Adrenal gland (tissue), 12 donors: Measurements from ENCODE around the gene ME2. TPM values are rescaled to one million over a fixed set of nuclear protein-coding genes. Genes with fewer than 3 reads are reported as not detected.
"Not testable (repeated sequence)": the region's sequence is repeated elsewhere in the genome, so short reads cannot be mapped to it uniquely, and the experiment has no call there.

Experiments
- DNase-seq, 7 donors: peaks; one replicate each; pipeline ENCODE4 v3.0.0-alpha.2; 2019 to 2020
- H3K27ac ChIP-seq, 5 donors: fragments of 200-600 bp; sonication (generic) in 4 of 5; 1 replicate in 3 of 5; 2 replicates in 2 of 5; pipeline versions ENCODE4 v1.5.1 to v1.8.0; 2016 to 2020; ENCODE audit warnings: mild to moderate bottlenecking in 1 of 5
- H3K27me3 ChIP-seq: fragments of 200-600 bp; 2 replicates; pipeline ENCODE4 v1.8.0; 2021
- H3K36me3 ChIP-seq, 2 donors: fragments of 200-600 bp; replicated peaks in 1 of 2; 1 replicate in 1 of 2; 2 replicates in 1 of 2; pipeline versions ENCODE4 v1.5.1 to v1.8.0; 2018 to 2022
- H3K4me1 ChIP-seq, 2 donors: fragments of 200-600 bp; replicated peaks in 1 of 2; 1 replicate in 1 of 2; 2 replicates in 1 of 2; pipeline versions ENCODE4 v1.5.1 to v1.8.0; 2018 to 2021
- H3K4me3 ChIP-seq, 4 donors: fragments of 200-600 bp; sonication (generic) in 3 of 4; one replicate each; pipeline ENCODE4 v1.5.1; 2016 to 2018
- H3K9me3 ChIP-seq, 3 donors: fragments of 200-600 bp; sonication (generic) in 1 of 3; replicated peaks in 1 of 3; 1 replicate in 2 of 3; 2 replicates in 1 of 3; pipeline versions ENCODE4 v1.5.1 to v1.8.0; 2016 to 2021
- CTCF ChIP-seq, 6 experiments: fragments of 450-650 bp in 4 of 6; fragments of 200-600 bp in 2 of 6; sonication (generic) in 1 of 6; IDR thresholded peaks; 1 replicate in 5 of 6; 2 replicates in 1 of 6; pipeline versions ENCODE4 v1.5.1 to v1.8.0; 2016 to 2021; ENCODE audit warnings: antibody characterized with exemption in 6 of 6, mild to moderate bottlenecking in 2 of 6, moderate library complexity in 1 of 6
- POLR2A ChIP-seq, 2 donors: fragments of 450-650 bp; IDR thresholded peaks; one replicate each; pipeline ENCODE4 v1.6.1; 2017; ENCODE audit warnings: antibody characterized with exemption in 2 of 2, mild to moderate bottlenecking in 2 of 2, moderate library complexity in 1 of 2
- WGBS, 4 donors: extraction: QIAGEN DNeasy Blood & Tissue Kit in 2 of 4; methylation state at CpG; one replicate each; pipeline versions ENCODE4 v1.1.5 to v1.1.7; 2013 to 2017; 5-methylcytosine and 5-hydroxymethylcytosine counted together
- intact Hi-C, 2 donors: fragments of 100-400 bp; cut with DNase I; formaldehyde crosslinking; loops; one replicate each; pipeline versions ENCODE4 v1.14.1 to v1.15.0; 2022 to 2023
- polyA plus RNA-seq, 3 donors: library from polyadenylated mRNA; stranded (reverse); fragments of 200-250 nt in 2 of 3; fragments of 350-450 nt in 1 of 3; fragmentation: Illumina TruSeq in 1 of 3; extraction: RNeasy Lipid Tissue Mini Kit (QIAGEN cat#74804) in 1 of 3; gene quantifications; one replicate each; pipeline ENCODE4 v1.2.3, GENCODE V29; 2013 to 2014
- total RNA-seq, 9 donors: library from RNA; depleted of rRNA in 4 of 9; stranded (reverse); fragments of >200 nt in 4 of 9; fragments of 120-200 nt in 1 of 9; fragmentation: NEBNext Ultra II Directional in 1 of 9; extraction: Animal tissue kit (Norgen Biotek cat#: 25700) in 1 of 9; gene quantifications; one replicate each; pipeline versions ENCODE4 v1.1.0 to v1.2.4, GENCODE V29; 2013 to 2023
- donor health status: healthy with polysubstance abuse.
- donor health status: Bipolar disorder and iron deficiency.
- donor health status: DM: yes; HTN: yes; CAD: no.
- donor health status: DM: no; HTN: no; CAD: no.
- donor health status: DM: no; HTN: no; CAD: no.
- donor health status: DM: yes; HTN: yes; CAD: no.

Gene ME2
- total and polyA plus RNA-seq, 12 donors: 17.9 to 133 (median 60.4) TPM

- 40 to 55% (median 50%) methylated on average over 2 of the region's 2 CpGs for WGBS, 4 donors
- DNase-seq: no peak
- Histone ChIP-seq H3K4me3 (no peak overlapping the region), H3K9me3 (no peaks in the 10 kb centered on the region), H3K36me3 (peaks cover 0 to 10% of the 10 kb centered on the region in 2 donors), H3K27ac (no peak overlapping the region), H3K27me3 (no peaks in the 10 kb centered on the region), H3K4me1 (peaks cover 0 to 14% of the 10 kb centered on the region in 2 donors)
- intact Hi-C loops: no loop called here
- TF ChIP-seq POLR2A (IDR thresholded peaks at IDR 0.05) (no peak), CTCF (IDR thresholded peaks at IDR 0.05) (no peak)
Observed at GRCh38 chr18:50987261-50987660, 108.3 kb downstream of the ME2 start.

- Histone ChIP-seq H3K27ac (no peak overlapping the region), H3K4me1 (peaks cover 0 to 9% of the 10 kb centered on the region in 2 donors), H3K4me3 (no peak overlapping the region), H3K9me3 (no peaks in the 10 kb centered on the region), H3K36me3 (peaks cover 0 to 9% of the 10 kb centered on the region in 2 donors), H3K27me3 (no peaks in the 10 kb centered on the region)
- intact Hi-C loops: no loop called here
- DNase-seq: no peak
- 91 to 97% (median 95%) methylated on average over 3 of the region's 3 CpGs for WGBS, 4 donors
- TF ChIP-seq POLR2A (IDR thresholded peaks at IDR 0.05) (no peak), CTCF (IDR thresholded peaks at IDR 0.05) (no peak)
Observed at GRCh38 chr18:50989711-50990110, 110.8 kb downstream of the ME2 start.

DNA sequence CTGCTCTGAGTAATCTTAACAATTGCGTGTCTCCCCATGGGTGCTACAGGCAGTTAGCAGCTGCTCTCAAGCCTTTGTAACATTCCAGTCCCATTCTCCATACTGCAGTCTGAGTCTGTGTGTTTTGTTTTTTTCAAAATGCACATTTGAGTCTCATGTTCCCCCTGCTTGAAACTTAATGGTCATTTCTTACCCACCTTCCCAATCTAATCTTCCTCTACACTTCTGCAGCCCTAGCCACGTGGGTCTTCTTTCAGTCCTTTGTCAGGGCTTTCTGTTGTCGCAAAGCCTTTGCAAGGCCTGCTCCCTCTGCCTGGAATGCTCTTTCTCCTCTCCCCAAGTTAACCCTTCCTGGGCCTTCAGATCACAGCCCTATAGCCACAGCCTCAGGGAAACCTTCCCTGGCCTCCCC, 113.4 kb downstream of the ME2 start:
- no peak for TF ChIP-seq POLR2A (IDR thresholded peaks at IDR 0.05)
- TF ChIP-seq CTCF (IDR thresholded peaks at IDR 0.05): no peak
- no peak for DNase-seq
- Histone ChIP-seq H3K4me3 (no peak overlapping the region), H3K27ac (no peak overlapping the region), H3K4me1 (no peaks in the 10 kb centered on the region), H3K9me3 (no peaks in the 10 kb centered on the region), H3K27me3 (no peaks in the 10 kb centered on the region), H3K36me3 (no peaks in the 10 kb centered on the region)
- 79 to 86% (median 82%) methylated on average over 3 of the region's 3 CpGs for WGBS, 4 donors
- intact Hi-C loops: no loop called here

DNA sequence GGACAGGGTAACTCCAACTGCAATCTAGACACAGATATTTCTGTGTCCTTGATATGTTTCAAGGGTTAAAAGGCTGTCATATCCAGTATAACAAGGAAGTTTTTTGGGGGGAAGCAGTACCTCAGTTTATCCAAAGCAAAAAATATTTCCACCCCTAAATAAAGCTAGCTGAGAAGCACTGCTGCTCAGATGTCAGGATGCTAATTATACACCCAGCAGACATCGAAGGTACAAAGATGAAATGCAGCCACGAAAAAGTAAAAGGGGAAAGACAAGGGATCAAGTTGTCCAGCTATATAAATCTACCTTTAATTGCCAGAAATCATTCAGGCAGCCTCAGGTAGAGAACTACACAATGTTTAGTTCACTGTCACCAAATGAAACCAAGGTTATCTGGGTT, 115.1 kb downstream of the ME2 start:
- H3K4me3 ChIP-seq: no peak overlapping the region
- no peaks in the 10 kb centered on the region for H3K4me1 ChIP-seq
- intact Hi-C loops: no loop called here
- no peak for TF ChIP-seq CTCF (IDR thresholded peaks at IDR 0.05)
- TF ChIP-seq POLR2A (IDR thresholded peaks at IDR 0.05): no peak
- 77 to 87% (median 86%) methylated on average over 2 of the region's 2 CpGs for WGBS, 4 donors
- no peaks in the 10 kb centered on the region for H3K9me3 ChIP-seq
- H3K27me3 ChIP-seq: no peaks in the 10 kb centered on the region
- no peaks in the 10 kb centered on the region for H3K36me3 ChIP-seq
- DNase-seq: no peak
- H3K27ac ChIP-seq: no peak overlapping the region

GRCh38 chr18:51003174-51003573, 124.3 kb downstream of the ME2 start:
- H3K4me3 ChIP-seq, H3K9me3 ChIP-seq, H3K36me3 ChIP-seq, H3K4me1 ChIP-seq, DNase-seq, H3K27me3 ChIP-seq, H3K27ac ChIP-seq, intact Hi-C loops: not testable (repeated sequence)
- WGBS, 4 donors: 89 to 98% (median 93%) methylated on average over 2 of the region's 2 CpGs
